Adrenal gland (tissue), 5 donors: ENCODE results near the gene SPDYE18.
"Not testable (repeated sequence)": the region's sequence is repeated elsewhere in the genome, so short reads cannot be mapped to it uniquely, and the experiment has no call there.

ENCODE experiments used
- POLR2A ChIP-seq, 2 donors: fragments of 450-650 bp; IDR thresholded peaks; one replicate each; pipeline ENCODE4 v1.6.1; 2017; ENCODE audit warnings: antibody characterized with exemption in 2 of 2, mild to moderate bottlenecking in 2 of 2, moderate library complexity in 1 of 2
- TF ChIP-seq, protein P1 (sequence below), 6 experiments: fragments of 450-650 bp in 4 of 6; fragments of 200-600 bp in 2 of 6; sonication (generic) in 1 of 6; IDR thresholded peaks; 1 replicate in 5 of 6; 2 replicates in 1 of 6; pipeline versions ENCODE4 v1.5.1 to v1.8.0; 2016 to 2021; ENCODE audit warnings: antibody characterized with exemption in 6 of 6, mild to moderate bottlenecking in 2 of 6, moderate library complexity in 1 of 6
- donor health status: DM: no; HTN: no; CAD: no.

DNA sequence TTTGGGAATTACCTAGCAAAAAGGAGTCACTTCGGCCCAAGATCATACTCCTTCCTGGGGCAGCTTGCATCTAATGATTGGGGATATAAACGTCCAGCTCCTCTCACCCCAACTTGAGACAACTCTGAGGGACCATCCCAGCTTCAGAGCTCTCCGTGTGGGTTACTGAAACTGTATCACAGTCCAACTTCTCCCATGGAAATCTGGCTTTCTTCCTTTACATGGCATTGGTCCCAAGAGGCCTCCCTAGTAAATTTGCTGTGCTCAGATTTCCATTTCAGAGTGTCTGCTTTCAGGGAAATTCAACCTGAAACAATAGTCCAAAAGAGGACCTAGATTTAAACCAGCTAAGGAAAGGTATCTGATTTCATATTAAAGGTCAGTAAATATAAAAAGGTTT, 45.3 kb upstream of the SPDYE18 start:
- TF ChIP-seq, protein P1, sequence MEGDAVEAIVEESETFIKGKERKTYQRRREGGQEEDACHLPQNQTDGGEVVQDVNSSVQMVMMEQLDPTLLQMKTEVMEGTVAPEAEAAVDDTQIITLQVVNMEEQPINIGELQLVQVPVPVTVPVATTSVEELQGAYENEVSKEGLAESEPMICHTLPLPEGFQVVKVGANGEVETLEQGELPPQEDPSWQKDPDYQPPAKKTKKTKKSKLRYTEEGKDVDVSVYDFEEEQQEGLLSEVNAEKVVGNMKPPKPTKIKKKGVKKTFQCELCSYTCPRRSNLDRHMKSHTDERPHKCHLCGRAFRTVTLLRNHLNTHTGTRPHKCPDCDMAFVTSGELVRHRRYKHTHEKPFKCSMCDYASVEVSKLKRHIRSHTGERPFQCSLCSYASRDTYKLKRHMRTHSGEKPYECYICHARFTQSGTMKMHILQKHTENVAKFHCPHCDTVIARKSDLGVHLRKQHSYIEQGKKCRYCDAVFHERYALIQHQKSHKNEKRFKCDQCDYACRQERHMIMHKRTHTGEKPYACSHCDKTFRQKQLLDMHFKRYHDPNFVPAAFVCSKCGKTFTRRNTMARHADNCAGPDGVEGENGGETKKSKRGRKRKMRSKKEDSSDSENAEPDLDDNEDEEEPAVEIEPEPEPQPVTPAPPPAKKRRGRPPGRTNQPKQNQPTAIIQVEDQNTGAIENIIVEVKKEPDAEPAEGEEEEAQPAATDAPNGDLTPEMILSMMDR (IDR thresholded peaks at IDR 0.05): not testable (repeated sequence)
- TF ChIP-seq POLR2A (IDR thresholded peaks at IDR 0.05): not testable (repeated sequence)
